Adrenal gland (tissue), 12 donors: ENCODE results near the gene ZNF205. TPM values are rescaled to one million over a fixed set of nuclear protein-coding genes. Genes with fewer than 3 reads are reported as not detected.

Source experiments
- DNase-seq, 7 donors: peaks; one replicate each; pipeline ENCODE4 v3.0.0-alpha.2; 2019 to 2020
- H3K27ac ChIP-seq, 5 donors: fragments of 200-600 bp; sonication (generic) in 4 of 5; 1 replicate in 3 of 5; 2 replicates in 2 of 5; pipeline versions ENCODE4 v1.5.1 to v1.8.0; 2016 to 2020; ENCODE audit warnings: mild to moderate bottlenecking in 1 of 5
- H3K27me3 ChIP-seq: fragments of 200-600 bp; 2 replicates; pipeline ENCODE4 v1.8.0; 2021
- H3K36me3 ChIP-seq, 2 donors: fragments of 200-600 bp; replicated peaks in 1 of 2; 1 replicate in 1 of 2; 2 replicates in 1 of 2; pipeline versions ENCODE4 v1.5.1 to v1.8.0; 2018 to 2022
- H3K4me1 ChIP-seq, 2 donors: fragments of 200-600 bp; replicated peaks in 1 of 2; 1 replicate in 1 of 2; 2 replicates in 1 of 2; pipeline versions ENCODE4 v1.5.1 to v1.8.0; 2018 to 2021
- H3K4me3 ChIP-seq, 4 donors: fragments of 200-600 bp; sonication (generic) in 3 of 4; one replicate each; pipeline ENCODE4 v1.5.1; 2016 to 2018
- H3K9me3 ChIP-seq, 3 donors: fragments of 200-600 bp; sonication (generic) in 1 of 3; replicated peaks in 1 of 3; 1 replicate in 2 of 3; 2 replicates in 1 of 3; pipeline versions ENCODE4 v1.5.1 to v1.8.0; 2016 to 2021
- CTCF ChIP-seq, 6 experiments: fragments of 450-650 bp in 4 of 6; fragments of 200-600 bp in 2 of 6; sonication (generic) in 1 of 6; IDR thresholded peaks; 1 replicate in 5 of 6; 2 replicates in 1 of 6; pipeline versions ENCODE4 v1.5.1 to v1.8.0; 2016 to 2021; ENCODE audit warnings: antibody characterized with exemption in 6 of 6, mild to moderate bottlenecking in 2 of 6, moderate library complexity in 1 of 6
- POLR2A ChIP-seq, 2 donors: fragments of 450-650 bp; IDR thresholded peaks; one replicate each; pipeline ENCODE4 v1.6.1; 2017; ENCODE audit warnings: antibody characterized with exemption in 2 of 2, mild to moderate bottlenecking in 2 of 2, moderate library complexity in 1 of 2
- WGBS, 4 donors: extraction: QIAGEN DNeasy Blood & Tissue Kit in 2 of 4; methylation state at CpG; one replicate each; pipeline versions ENCODE4 v1.1.5 to v1.1.7; 2013 to 2017; 5-methylcytosine and 5-hydroxymethylcytosine counted together
- intact Hi-C, 2 donors: fragments of 100-400 bp; cut with DNase I; formaldehyde crosslinking; loops; one replicate each; pipeline versions ENCODE4 v1.14.1 to v1.15.0; 2022 to 2023
- polyA plus RNA-seq, 3 donors: library from polyadenylated mRNA; stranded (reverse); fragments of 200-250 nt in 2 of 3; fragments of 350-450 nt in 1 of 3; fragmentation: Illumina TruSeq in 1 of 3; extraction: RNeasy Lipid Tissue Mini Kit (QIAGEN cat#74804) in 1 of 3; gene quantifications; one replicate each; pipeline ENCODE4 v1.2.3, GENCODE V29; 2013 to 2014
- total RNA-seq, 9 donors: library from RNA; depleted of rRNA in 4 of 9; stranded (reverse); fragments of >200 nt in 4 of 9; fragments of 120-200 nt in 1 of 9; fragmentation: NEBNext Ultra II Directional in 1 of 9; extraction: Animal tissue kit (Norgen Biotek cat#: 25700) in 1 of 9; gene quantifications; one replicate each; pipeline versions ENCODE4 v1.1.0 to v1.2.4, GENCODE V29; 2013 to 2023
- donor health status: healthy with polysubstance abuse.
- donor health status: Bipolar disorder and iron deficiency.
- donor health status: DM: yes; HTN: yes; CAD: no.
- donor health status: DM: no; HTN: no; CAD: no.
- donor health status: DM: no; HTN: no; CAD: no.
- donor health status: DM: yes; HTN: yes; CAD: no.

ZNF205 gene
- total and polyA plus RNA-seq, 12 donors = 3.8 to 86.1 (median 15.2) TPM

GRCh38 chr16:3099395-3099731 is 13.0 kb upstream of the ZNF205 start:
- Histone ChIP-seq H3K27me3 (no peaks in the 10 kb centered on the region), H3K36me3 (no peaks in the 10 kb centered on the region), H3K4me3 (no peak overlapping the region), H3K4me1 (peaks cover 0 to 7% of the 10 kb centered on the region in 2 donors), H3K27ac (no peak overlapping the region), H3K9me3 (no peaks in the 10 kb centered on the region)
- no peak for TF ChIP-seq CTCF (IDR thresholded peaks at IDR 0.05)
- no peak for TF ChIP-seq POLR2A (IDR thresholded peaks at IDR 0.05)
- 63 to 73% (median 71%) methylated on average over 5 of the region's 5 CpGs for WGBS, 4 donors
- DNase-seq = no peak
- intact Hi-C loops = no loop called here

GRCh38 chr16:3099732-3100499 is 12.5 kb upstream of the ZNF205 start:
- Histone ChIP-seq H3K27ac (no peak overlapping the region), H3K9me3 (no peaks in the 10 kb centered on the region), H3K4me1 (peaks cover 0 to 7% of the 10 kb centered on the region in 2 donors), H3K4me3 (peak overlapping the region in 1 of 4 donors; percentile 37), H3K36me3 (no peaks in the 10 kb centered on the region), H3K27me3 (no peaks in the 10 kb centered on the region)
- intact Hi-C loops = no loop called here
- peak; percentile 90 to 96 (median 93) for DNase-seq
- 2 to 6% (median 4%) methylated on average over 31 to 39 of the region's 39 CpGs for WGBS, 4 donors
- TF ChIP-seq POLR2A (IDR thresholded peaks at IDR 0.05) (no peak), CTCF (IDR thresholded peaks at IDR 0.05) (no peak)

GRCh38 chr16:3101018-3101840 is 11.2 kb upstream of the ZNF205 start:
- Histone ChIP-seq H3K27me3 (no peaks in the 10 kb centered on the region), H3K9me3 (no peaks in the 10 kb centered on the region), H3K4me3 (no peak overlapping the region), H3K4me1 (peaks cover 0 to 14% of the 10 kb centered on the region in 2 donors), H3K36me3 (no peaks in the 10 kb centered on the region), H3K27ac (peak overlapping the region in 2 of 5 donors; percentile 9 to 21)
- intact Hi-C loops = no loop called here
- TF ChIP-seq POLR2A (IDR thresholded peaks at IDR 0.05) (no peak), CTCF (IDR thresholded peaks at IDR 0.05) (peak in 5 of 6 experiments; percentile 22 to 50 (median 37))
- 53 to 55% (median 55%) methylated on average over 23 to 29 of the region's 29 CpGs for WGBS, 4 donors
- no peak for DNase-seq

GRCh38 chr16:3101841-3102470 is 10.4 kb upstream of the ZNF205 start:
- Histone ChIP-seq H3K9me3 (no peaks in the 10 kb centered on the region), H3K4me3 (no peak overlapping the region), H3K4me1 (peaks cover 2 to 17% of the 10 kb centered on the region in 2 donors), H3K27ac (peak overlapping the region in 1 of 5 donors; percentile 21), H3K27me3 (no peaks in the 10 kb centered on the region), H3K36me3 (no peaks in the 10 kb centered on the region)
- TF ChIP-seq POLR2A (IDR thresholded peaks at IDR 0.05) (no peak), CTCF (IDR thresholded peaks at IDR 0.05) (no peak)
- intact Hi-C loops = no loop called here
- WGBS, 4 donors = 49 to 65% (median 55%) methylated on average over 27 of the region's 27 CpGs
- DNase-seq = peak in 2 of 7 donors; percentile 45 to 67
